ENCODE data around the gene RAB42. TPM values are rescaled to one million over a fixed set of nuclear protein-coding genes. Genes with fewer than 3 reads are reported as not detected.

The RAB42 gene
- total and polyA plus RNA-seq, 8 donors: 0.70 to 5.5 (median 2.2) TPM; not detected in 2

DNA sequence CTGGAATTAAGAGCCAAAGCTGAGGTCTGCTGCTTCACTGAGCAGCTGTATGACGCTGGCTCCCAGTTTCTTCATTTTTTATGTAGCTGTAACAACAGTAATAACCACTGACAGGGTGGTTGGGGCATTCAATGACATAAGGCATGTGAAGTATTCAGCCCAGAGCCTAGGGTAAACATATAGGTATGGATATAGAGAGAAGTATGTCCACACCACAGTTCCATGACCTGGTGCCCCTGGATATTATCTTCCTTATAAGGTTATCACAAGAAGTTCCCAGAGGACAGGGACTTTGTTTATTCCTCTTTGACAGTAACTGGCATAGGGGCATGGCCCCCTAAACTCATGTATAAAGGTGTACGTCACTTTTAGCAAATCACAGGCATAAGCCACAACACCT, 14.7 kb downstream of the RAB42 start:
- WGBS, 5 donors: 73 to 89% (median 87%) methylated on average over 2 of the region's 2 CpGs
- intact Hi-C loops (cut with DNase I; ENCODE audit: low total_unique reads): no loop called here
- TF ChIP-seq EP300 (IDR thresholded peaks at IDR 0.05) (no peak), CTCF (IDR thresholded peaks at IDR 0.05) (no peak), POLR2AphosphoS5 (IDR thresholded peaks at IDR 0.05) (no peak), POLR2A (IDR thresholded peaks at IDR 0.05) (no peak)

DNA sequence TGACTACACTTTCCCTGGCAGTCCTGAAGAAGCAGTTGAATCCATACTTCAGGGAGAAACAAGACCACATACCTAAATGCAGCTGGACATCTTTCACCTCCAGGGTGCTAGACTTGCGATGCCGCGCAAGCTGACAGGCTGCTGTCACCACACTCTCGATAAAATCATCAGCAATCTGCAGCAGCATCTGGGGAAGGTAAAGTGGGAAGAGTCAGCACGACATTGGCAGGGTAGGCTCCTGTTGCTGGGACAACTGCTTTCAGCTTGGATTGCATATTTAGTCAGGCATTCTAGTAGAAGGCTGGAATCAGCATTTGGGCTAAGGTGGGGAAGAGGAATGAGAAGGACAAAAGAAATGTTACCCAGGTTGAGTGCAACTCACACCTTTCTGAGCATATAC, 21.1 kb downstream of the RAB42 start:
- no peak for TF ChIP-seq EP300 (IDR thresholded peaks at IDR 0.05)
- TF ChIP-seq POLR2A (IDR thresholded peaks at IDR 0.05): no peak
- no peak for TF ChIP-seq POLR2AphosphoS5 (IDR thresholded peaks at IDR 0.05)
- no peak for TF ChIP-seq CTCF (IDR thresholded peaks at IDR 0.05)

More for the DNA sequence above, 14.7 kb downstream of the RAB42 start:
- H3K9me3 ChIP-seq: no peaks in the 10 kb centered on the region
- H3K27me3 ChIP-seq: no peaks in the 10 kb centered on the region
- no peak overlapping the region for H3K27ac ChIP-seq
- peaks cover 27 to 97% (median 90%) of the 10 kb centered on the region in 4 donors for H3K36me3 ChIP-seq
- no peak for DNase-seq
- peaks cover 0 to 4% (median 0%) of the 10 kb centered on the region in 4 donors for H3K4me1 ChIP-seq
- H3K4me3 ChIP-seq: no peak overlapping the region

GRCh38 chr1:28631713-28632112, 39.6 kb downstream of the RAB42 start:
- 87 to 98% (median 96%) methylated on average over 1 of the region's 1 CpG for WGBS, 5 donors
- TF ChIP-seq POLR2A (IDR thresholded peaks at IDR 0.05) (no peak), CTCF (IDR thresholded peaks at IDR 0.05) (no peak), EP300 (IDR thresholded peaks at IDR 0.05) (no peak), POLR2AphosphoS5 (IDR thresholded peaks at IDR 0.05) (no peak)
- Histone ChIP-seq H3K4me3 (no peak overlapping the region), H3K36me3 (peaks cover 0 to 9% (median 0%) of the 10 kb centered on the region in 4 donors), H3K27me3 (no peaks in the 10 kb centered on the region), H3K27ac (no peak overlapping the region), H3K4me1 (no peaks in the 10 kb centered on the region), H3K9me3 (no peaks in the 10 kb centered on the region)
- intact Hi-C loops (cut with DNase I; ENCODE audit: low total_unique reads): no loop called here
- DNase-seq: no peak

More for the DNA sequence above, 21.1 kb downstream of the RAB42 start:
- no peak overlapping the region for H3K4me3 ChIP-seq
- H3K36me3 ChIP-seq: peaks cover 32 to 100% (median 99%) of the 10 kb centered on the region in 4 donors
- WGBS, 5 donors: 89 to 99% (median 95%) methylated on average over 5 of the region's 5 CpGs
- intact Hi-C loops (cut with DNase I; ENCODE audit: low total_unique reads): no loop called here
- DNase-seq: no peak
- H3K9me3 ChIP-seq: no peaks in the 10 kb centered on the region
- no peak overlapping the region for H3K27ac ChIP-seq
- H3K4me1 ChIP-seq: no peaks in the 10 kb centered on the region
- H3K27me3 ChIP-seq: no peaks in the 10 kb centered on the region

DNA sequence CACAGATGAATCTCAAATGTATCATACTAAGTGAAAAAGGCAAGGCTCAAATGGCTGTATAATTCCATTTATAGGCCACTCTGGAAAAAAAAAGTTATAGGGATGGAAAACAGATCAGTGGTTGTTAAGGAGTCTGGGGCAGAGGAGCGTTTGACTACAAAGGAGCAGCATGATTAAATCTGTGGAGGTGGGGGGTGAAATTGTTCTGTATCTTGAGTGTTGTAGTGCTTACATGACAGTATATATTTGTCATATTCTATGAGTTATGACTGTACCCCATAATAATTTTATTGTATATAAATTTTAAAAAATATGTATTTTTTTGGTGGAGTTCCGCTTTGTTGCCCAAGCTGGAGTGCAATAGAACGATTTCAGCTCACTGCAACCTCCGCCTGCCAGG, 40.5 kb downstream of the RAB42 start:
- intact Hi-C loops (cut with DNase I; ENCODE audit: low total_unique reads): no loop called here
- Histone ChIP-seq H3K4me1 (no peaks in the 10 kb centered on the region), H3K36me3 (peaks cover 0 to 9% (median 0%) of the 10 kb centered on the region in 4 donors), H3K4me3 (no peak overlapping the region), H3K27ac (no peak overlapping the region), H3K27me3 (no peaks in the 10 kb centered on the region), H3K9me3 (no peaks in the 10 kb centered on the region)
- WGBS, 5 donors: 94 to 97% (median 96%) methylated on average over 4 of the region's 4 CpGs
- no peak for DNase-seq
- TF ChIP-seq POLR2A (IDR thresholded peaks at IDR 0.05) (no peak), EP300 (IDR thresholded peaks at IDR 0.05) (no peak), CTCF (IDR thresholded peaks at IDR 0.05) (no peak), POLR2AphosphoS5 (IDR thresholded peaks at IDR 0.05) (no peak)

Measured in stomach (tissue), 9 donors.